C4-2B (cell line): ENCODE measurements around the gene GLCCI1.

Source experiments
- CTCF ChIP-seq: fragments of 450-650 bp; conservative IDR thresholded peaks from 2 replicates; pipeline ENCODE4 v1.5.1; 2017; ENCODE audit warnings: mild to moderate bottlenecking
- ZFX ChIP-seq: fragments of 450-650 bp; IDR thresholded peaks from 2 replicates; pipeline ENCODE4 v1.6.1; 2017

GRCh38 chr7:7984424-7984823 lies 15.8 kb downstream of the GLCCI1 start:
- TF ChIP-seq CTCF, result no peak
- TF ChIP-seq ZFX, result no peak
